Fibroblast of lung (primary cell): Measurements from ENCODE around the gene SORCS2. TPM values are rescaled to one million over a fixed set of nuclear protein-coding genes. Genes with fewer than 3 reads are reported as not detected.

Experiments
- DNase-seq, 2 donors: peaks; one replicate each; pipeline versions ENCODE4 v3.0.0 to v3.0.0-alpha.2; 2010; ENCODE audit warnings: low read depth in 2 of 2
- H2AFZ ChIP-seq: 2 replicates; pipeline ENCODE4 v1.5.1; 2012; ENCODE audit warnings: low read length, control low read depth, inconsistent platforms
- H3K27ac ChIP-seq: 2 replicates; pipeline ENCODE4 v1.5.1; 2011; ENCODE audit warnings: low read length, control low read depth; ENCODE audit not compliant: insufficient read depth
- H3K27me3 ChIP-seq: 2 replicates; pipeline ENCODE4 v1.5.1; 2011; ENCODE audit warnings: mild to moderate bottlenecking, low read length; ENCODE audit not compliant: control insufficient read depth, insufficient read depth
- H3K36me3 ChIP-seq: 2 replicates; pipeline ENCODE4 v1.5.1; 2011; ENCODE audit warnings: low read length; ENCODE audit not compliant: control insufficient read depth, insufficient read depth
- H3K4me1 ChIP-seq: 2 replicates; pipeline ENCODE4 v1.5.1; 2011; ENCODE audit warnings: low read length; ENCODE audit not compliant: control insufficient read depth, insufficient read depth; ENCODE audit errors: extremely low read depth
- H3K4me2 ChIP-seq: 2 replicates; pipeline ENCODE4 v1.5.1; 2011; ENCODE audit warnings: low read length, control low read depth; ENCODE audit not compliant: insufficient read depth; ENCODE audit errors: extremely low read depth
- H3K4me3 ChIP-seq, 4 experiments: fragments of 200-600 bp in 1 of 4; sonication (generic) in 1 of 4; replicated peaks in 1 of 4; 2 replicates each; pipeline ENCODE4 v1.5.1; 2011 to 2016; ENCODE audit warnings: low read length in 4 of 4, low read depth in 3 of 4, mild to moderate bottlenecking in 3 of 4, control low read depth in 2 of 4, inconsistent platforms in 1 of 4, mixed read lengths in 1 of 4; ENCODE audit not compliant: insufficient read depth in 1 of 4; ENCODE audit errors: control extremely low read depth in 1 of 4
- H3K79me2 ChIP-seq: 2 replicates; pipeline ENCODE4 v1.5.1; 2012; ENCODE audit warnings: mild to moderate bottlenecking, low read length, inconsistent platforms; ENCODE audit not compliant: control insufficient read depth, insufficient read depth
- H3K9ac ChIP-seq: 2 replicates; pipeline ENCODE4 v1.5.1; 2011; ENCODE audit warnings: mild to moderate bottlenecking, low read length, control low read depth; ENCODE audit not compliant: insufficient read depth
- H3K9me3 ChIP-seq: 2 replicates; pipeline ENCODE4 v1.5.1; 2012; ENCODE audit warnings: low read depth, low read length; ENCODE audit not compliant: control insufficient read depth, insufficient read depth
- H4K20me1 ChIP-seq: 2 replicates; pipeline ENCODE4 v1.5.1; 2011; ENCODE audit warnings: low read length; ENCODE audit not compliant: control insufficient read depth, insufficient read depth; ENCODE audit errors: extremely low read depth
- EZH2 ChIP-seq: IDR thresholded peaks from 2 replicates; pipeline ENCODE4 v1.5.1; 2012; ENCODE audit warnings: low read length, control low read depth, mild to moderate bottlenecking; ENCODE audit errors: missing control alignments
- polyA plus RNA-seq, 2 donors: library from polyadenylated mRNA; depleted of rRNA in 1 of 2; stranded (reverse) in 1 of 2; unstranded in 1 of 2; fragments of >200 nt; gene quantifications; 2 replicates each; pipeline ENCODE4 v1.2.1, GENCODE V29; 2011 to 2012; ENCODE audit warnings: missing spikeins in 1 of 2
- total RNA-seq: library from RNA; depleted of rRNA; stranded (reverse); fragments of >200 nt; gene quantifications from 2 replicates; pipeline ENCODE4 v1.2.1, GENCODE V29; 2014
- TF ChIP-seq, protein P1 (sequence below), 2 donors: IDR thresholded peaks in 1 of 2; conservative IDR thresholded peaks in 1 of 2; 1 replicate in 1 of 2; 2 replicates in 1 of 2; pipeline ENCODE4 v1.5.1; 2011 to 2012; ENCODE audit warnings: low read length in 2 of 2, control low read depth in 1 of 2, inconsistent platforms in 1 of 2, low read depth in 1 of 2, mild to moderate bottlenecking in 1 of 2

The SORCS2 gene
- total and polyA plus RNA-seq, 2 donors (not counting 1 experiment from before 2014, with no cell fraction given), result 0.17 to 0.41 TPM

DNA sequence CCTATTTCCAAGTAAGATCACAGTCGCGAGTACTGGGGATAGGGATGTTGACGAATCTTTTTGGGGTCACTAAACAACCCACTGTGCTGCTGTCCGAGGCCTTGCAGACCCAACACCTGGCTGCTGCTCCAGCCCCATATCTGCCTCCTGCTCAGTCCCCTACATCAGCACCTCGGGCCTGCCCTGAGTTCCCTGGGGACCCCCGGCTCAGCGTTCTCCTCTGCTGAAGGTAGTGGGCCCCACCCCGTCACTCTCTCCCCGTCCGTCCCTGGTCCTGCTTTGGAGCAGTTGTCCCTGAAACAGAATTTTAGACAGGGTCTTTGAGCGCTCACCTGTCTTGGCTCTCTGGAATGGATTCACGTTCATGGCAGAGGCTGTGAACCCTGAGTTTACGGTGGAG is 444.8 kb downstream of the SORCS2 start:
- Histone ChIP-seq H3K9ac (no peak overlapping the region), H3K36me3 (no peaks in the 10 kb centered on the region), H3K79me2 (no peaks in the 10 kb centered on the region), H2AFZ (no peak overlapping the region), H3K27ac (no peak overlapping the region), H3K4me2 (no peak overlapping the region), H3K4me3 (no peak overlapping the region), H3K4me1 (peaks cover 2% of the 10 kb centered on the region), H3K9me3 (no peaks in the 10 kb centered on the region), H3K27me3 (no peaks in the 10 kb centered on the region), H4K20me1 (no peaks in the 10 kb centered on the region)
- TF ChIP-seq EZH2, result no peak
- TF ChIP-seq, protein P1, sequence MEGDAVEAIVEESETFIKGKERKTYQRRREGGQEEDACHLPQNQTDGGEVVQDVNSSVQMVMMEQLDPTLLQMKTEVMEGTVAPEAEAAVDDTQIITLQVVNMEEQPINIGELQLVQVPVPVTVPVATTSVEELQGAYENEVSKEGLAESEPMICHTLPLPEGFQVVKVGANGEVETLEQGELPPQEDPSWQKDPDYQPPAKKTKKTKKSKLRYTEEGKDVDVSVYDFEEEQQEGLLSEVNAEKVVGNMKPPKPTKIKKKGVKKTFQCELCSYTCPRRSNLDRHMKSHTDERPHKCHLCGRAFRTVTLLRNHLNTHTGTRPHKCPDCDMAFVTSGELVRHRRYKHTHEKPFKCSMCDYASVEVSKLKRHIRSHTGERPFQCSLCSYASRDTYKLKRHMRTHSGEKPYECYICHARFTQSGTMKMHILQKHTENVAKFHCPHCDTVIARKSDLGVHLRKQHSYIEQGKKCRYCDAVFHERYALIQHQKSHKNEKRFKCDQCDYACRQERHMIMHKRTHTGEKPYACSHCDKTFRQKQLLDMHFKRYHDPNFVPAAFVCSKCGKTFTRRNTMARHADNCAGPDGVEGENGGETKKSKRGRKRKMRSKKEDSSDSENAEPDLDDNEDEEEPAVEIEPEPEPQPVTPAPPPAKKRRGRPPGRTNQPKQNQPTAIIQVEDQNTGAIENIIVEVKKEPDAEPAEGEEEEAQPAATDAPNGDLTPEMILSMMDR (conservative IDR thresholded peaks at IDR 0.05 in 1 of 2, IDR thresholded peaks at IDR 0.05 in 1 of 2; ENCODE audit: low read depth in 1 of 2, low read length in 2 of 2), result no peak
- no peak for DNase-seq

DNA sequence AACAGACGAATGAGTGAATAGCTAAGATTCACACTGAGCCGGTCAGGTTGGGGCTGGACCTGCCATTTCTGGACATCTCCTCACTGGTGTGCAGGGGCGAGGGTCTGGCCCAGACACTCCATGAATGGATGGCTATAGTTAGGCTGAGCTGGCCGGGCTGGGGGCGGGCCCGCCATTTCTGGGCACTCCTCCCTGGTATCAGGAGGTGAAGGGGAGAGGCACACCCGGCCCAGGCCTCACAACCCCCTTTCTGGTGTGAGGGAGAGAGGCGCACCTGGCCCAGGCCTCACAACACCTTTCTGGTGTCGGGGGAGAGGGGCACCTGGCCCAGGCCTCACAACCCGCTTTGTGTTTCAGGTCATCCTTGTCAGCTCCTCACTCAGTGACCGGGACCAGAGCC is 445.6 kb downstream of the SORCS2 start:
- H4K20me1 ChIP-seq, result no peaks in the 10 kb centered on the region
- no peaks in the 10 kb centered on the region for H3K36me3 ChIP-seq
- H3K27me3 ChIP-seq, result no peaks in the 10 kb centered on the region
- H3K9ac ChIP-seq, result no peak overlapping the region
- H3K27ac ChIP-seq, result no peak overlapping the region
- DNase-seq, result no peak
- H3K79me2 ChIP-seq, result no peaks in the 10 kb centered on the region
- TF ChIP-seq, protein P1 (conservative IDR thresholded peaks at IDR 0.05 in 1 of 2, IDR thresholded peaks at IDR 0.05 in 1 of 2; ENCODE audit: low read depth in 1 of 2, low read length in 2 of 2), result no peak
- TF ChIP-seq EZH2, result no peak
- no peaks in the 10 kb centered on the region for H3K9me3 ChIP-seq
- no peak overlapping the region for H3K4me3 ChIP-seq
- H3K4me1 ChIP-seq, result peaks cover 2% of the 10 kb centered on the region
- H2AFZ ChIP-seq, result no peak overlapping the region
- no peak overlapping the region for H3K4me2 ChIP-seq

DNA sequence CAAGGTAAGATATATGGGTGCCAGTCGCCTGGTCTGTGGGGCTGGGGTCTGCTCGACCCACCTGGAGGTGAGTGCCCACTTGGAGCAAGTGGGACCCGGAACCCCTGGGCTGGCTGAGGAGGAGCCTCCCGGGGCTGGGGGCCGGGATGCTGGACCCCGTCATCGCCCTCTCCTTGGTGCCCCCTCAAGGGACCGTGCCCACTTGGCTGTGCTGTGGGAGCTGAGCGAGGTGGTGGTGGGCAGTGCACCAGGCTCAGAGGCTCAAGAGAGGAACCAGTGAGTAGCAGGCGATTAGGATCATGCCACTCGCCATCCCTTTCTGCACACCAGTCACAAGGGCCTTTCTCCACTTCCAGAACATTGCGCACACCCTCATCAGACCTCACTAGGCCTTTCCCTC is 446.2 kb downstream of the SORCS2 start:
- H3K27ac ChIP-seq, result no peak overlapping the region
- H3K4me2 ChIP-seq, result no peak overlapping the region
- no peaks in the 10 kb centered on the region for H3K4me1 ChIP-seq
- no peaks in the 10 kb centered on the region for H3K27me3 ChIP-seq
- H3K9ac ChIP-seq, result no peak overlapping the region
- H4K20me1 ChIP-seq, result no peaks in the 10 kb centered on the region
- DNase-seq, result no peak
- H3K36me3 ChIP-seq, result no peaks in the 10 kb centered on the region
- H3K9me3 ChIP-seq, result no peaks in the 10 kb centered on the region
- no peak overlapping the region for H2AFZ ChIP-seq
- no peaks in the 10 kb centered on the region for H3K79me2 ChIP-seq
- no peak for TF ChIP-seq EZH2
- TF ChIP-seq, protein P1 (conservative IDR thresholded peaks at IDR 0.05 in 1 of 2, IDR thresholded peaks at IDR 0.05 in 1 of 2; ENCODE audit: low read depth in 1 of 2, low read length in 2 of 2), result no peak
- H3K4me3 ChIP-seq, result no peak overlapping the region
